ENCODE data around the gene PCDH9.

Gene PCDH9

DNA sequence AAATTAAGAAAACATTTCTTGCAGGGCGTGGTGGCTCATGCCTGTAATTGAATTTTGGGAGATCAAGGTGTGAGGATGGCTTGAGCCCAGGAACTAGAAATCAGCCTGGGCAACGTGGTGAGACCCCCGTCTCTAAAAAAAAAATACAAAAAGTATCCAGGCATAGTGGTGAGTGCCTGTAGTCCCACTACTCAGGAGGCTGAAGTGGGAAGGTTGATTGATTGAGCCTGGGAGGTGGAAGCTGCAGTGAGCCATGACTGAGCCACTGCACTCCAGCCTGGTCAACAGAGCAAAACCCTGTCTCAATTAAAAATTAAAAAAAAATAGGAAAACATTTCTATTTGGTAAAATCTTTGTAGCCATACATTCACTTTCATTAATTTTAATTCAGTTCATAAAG lies 526.5 kb downstream of the PCDH9 start:
- no peak for DNase-seq

DNA sequence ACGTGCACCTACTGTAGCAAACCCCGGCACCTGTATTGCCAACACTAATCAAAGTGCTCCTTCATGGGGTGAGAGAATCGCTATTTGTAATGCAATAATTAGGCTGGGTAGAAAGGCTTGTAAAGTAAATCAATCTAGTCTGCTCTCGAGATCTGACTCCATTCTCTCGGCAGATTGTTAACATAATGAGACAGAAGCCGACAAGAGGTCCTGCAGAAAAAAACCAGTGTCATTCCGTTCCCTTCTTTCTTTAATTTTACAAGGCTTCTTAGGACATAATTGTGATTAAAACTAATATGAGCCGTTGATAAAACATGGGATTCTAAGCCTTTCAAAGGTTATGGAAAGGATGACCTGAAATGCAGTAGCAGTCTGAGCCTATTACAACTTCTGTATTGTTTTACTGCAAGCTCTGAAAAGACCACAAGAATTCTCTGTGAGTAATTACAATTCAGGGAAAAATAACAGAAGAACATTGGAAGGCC lies 530.0 kb downstream of the PCDH9 start:
- DNase-seq: no peak

DNA sequence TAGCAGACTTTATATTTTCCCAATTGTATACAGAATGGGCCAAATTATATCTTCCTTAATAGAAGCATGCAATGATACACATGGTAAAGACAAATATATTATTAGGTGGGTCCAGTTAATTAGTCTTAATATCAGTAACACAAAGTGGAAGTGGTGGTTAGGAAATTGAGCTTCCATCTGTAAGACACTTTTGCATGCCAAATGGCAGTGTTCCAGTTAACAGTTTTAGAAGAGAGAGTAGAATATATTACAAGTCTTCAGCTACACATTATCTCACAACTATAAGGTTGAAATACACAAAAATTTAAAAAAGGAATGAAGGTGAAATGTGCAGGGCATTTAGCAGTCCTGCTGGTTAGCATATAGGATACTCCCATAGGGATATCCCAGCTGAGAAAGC lies 536.5 kb downstream of the PCDH9 start:
- no peak for DNase-seq

DNA sequence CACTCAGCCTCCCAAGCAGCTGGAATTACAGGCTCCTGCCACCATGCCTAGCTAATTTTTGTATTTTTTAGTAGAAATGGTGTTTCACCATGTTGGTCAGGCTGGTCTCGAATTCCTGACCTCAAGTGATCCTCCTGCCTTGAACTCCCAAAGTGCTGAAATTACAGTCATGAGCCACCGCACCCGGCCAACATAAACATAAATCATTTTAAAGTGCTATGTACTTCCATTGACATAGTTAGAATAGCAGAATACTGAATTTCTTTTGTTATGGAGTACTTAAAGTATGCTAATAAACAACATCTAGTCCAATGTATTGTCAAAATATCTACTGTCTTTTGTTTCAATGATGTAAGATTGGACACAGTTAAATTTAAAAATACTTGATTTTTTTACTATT lies 539.0 kb downstream of the PCDH9 start:
- no peak for DNase-seq

DNA sequence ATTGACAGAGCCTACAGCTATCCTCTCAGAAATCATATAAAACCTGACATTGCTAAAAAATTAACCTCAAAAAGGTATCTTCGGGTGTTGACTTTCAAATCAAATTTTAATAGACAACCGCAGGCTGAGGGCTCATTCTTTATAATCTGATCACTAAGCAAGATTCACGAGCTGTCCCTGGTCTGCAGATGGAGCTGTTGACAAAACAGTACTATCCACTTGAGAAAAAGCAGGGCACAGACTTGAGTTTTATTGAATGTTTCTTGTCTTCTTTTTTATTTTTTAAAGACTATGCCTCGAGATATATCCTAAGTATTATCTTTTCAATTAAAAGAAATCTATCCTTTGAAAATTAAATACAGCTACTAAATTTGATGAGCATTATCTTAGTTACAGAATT lies 540.5 kb downstream of the PCDH9 start:
- DNase-seq: no peak

DNA sequence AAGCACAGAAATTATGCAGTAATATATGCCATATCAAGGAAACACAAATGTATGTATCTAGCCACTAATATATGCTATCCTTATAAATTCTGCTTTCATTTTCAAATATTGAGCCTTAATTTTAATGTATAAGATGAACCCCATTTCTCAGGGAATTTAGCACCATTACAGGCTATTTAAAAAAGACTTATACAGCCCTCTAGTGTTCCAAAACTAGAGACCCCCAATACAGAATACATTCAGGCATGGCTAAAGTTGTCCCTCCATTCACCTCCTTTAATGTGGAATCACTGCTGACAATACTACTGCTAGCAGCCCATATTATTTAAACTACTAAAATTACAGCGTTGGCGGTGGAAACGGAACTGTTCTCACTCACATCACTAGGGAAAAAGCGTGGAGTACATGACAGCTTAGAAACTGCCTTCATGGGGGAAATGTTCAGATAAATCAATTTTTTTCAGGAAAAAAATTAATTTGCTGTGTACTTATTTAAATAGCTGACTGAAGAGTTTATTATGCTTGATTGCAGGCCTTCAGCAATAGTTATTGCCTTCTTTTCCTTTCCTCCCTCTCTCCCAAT lies 541.0 kb downstream of the PCDH9 start:
- DNase-seq: no peak

DNA sequence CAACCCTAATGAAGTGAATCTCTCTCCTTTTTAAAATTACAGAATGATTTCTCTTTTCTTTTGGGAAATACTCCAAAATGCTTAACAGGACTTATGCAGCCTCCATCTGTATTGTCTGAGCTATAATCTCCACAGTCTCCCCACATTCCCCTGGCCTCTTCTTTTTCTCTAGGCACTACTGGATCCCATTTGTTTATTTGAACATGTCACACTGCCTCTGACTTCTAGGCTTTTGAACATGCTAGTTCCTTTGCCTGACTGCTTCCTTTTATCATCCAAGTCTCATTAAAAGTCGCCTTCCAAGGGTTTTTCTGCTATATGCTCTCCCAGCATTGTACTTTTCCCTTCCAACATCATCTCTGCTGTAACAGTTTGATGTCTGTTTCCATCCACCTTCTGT lies 548.7 kb downstream of the PCDH9 start:
- no peak for DNase-seq

DNA sequence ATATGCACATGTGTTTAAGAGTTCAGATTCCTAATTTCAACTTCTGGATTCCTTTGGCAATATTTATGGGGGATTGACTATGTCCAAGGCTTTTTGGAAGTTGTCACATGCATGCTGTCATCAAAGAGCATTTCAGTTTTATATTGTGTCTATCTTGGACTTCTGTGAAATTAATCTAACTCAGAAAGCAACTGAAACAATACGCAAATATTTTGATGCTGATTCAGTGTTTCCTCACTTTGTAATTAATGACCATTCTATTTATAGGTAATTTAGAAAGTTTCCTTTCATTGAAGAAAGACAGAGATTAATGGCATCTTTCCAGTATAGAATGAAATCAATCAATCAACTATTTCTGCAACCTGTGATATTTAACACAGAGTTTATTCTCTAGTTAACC lies 550.1 kb downstream of the PCDH9 start:
- no peak for DNase-seq

DNA sequence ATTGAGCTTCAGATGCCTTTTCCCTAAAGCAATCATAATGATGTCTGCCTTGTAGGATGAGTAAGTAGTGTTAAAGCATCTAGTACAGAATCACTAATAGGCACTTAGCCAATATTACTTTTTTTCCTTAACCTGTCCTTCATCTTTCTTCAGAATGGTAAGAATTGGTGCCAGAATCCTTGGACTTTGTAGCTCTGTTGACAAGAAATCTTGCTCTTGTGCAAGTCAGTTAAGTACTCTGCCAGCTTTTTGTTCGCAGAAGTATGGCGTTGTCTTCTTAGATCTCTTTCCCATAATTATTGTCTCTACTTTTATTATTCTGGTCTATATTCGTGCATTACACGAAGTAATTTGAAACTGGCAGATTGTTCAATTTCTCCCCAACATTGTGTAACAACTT lies 554.5 kb downstream of the PCDH9 start:
- DNase-seq: no peak

DNA sequence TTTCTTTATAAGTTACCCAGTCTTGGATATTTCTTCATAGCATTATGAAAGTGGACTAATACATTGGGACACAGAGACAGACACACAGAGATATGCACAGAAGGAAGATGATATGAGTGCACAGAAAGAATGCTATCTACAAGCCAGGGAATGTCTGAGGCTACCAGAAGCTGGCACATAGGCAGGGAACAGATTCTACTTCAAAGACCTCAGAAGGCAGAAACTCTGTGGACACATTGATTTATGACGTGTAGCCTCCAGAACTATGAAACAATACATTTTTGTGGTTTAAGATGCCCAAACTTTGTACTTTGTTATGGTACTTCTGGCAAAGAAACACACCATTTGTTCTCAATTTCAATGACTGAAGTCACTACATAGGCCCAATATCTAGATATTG lies 556.7 kb downstream of the PCDH9 start:
- DNase-seq: no peak

DNA sequence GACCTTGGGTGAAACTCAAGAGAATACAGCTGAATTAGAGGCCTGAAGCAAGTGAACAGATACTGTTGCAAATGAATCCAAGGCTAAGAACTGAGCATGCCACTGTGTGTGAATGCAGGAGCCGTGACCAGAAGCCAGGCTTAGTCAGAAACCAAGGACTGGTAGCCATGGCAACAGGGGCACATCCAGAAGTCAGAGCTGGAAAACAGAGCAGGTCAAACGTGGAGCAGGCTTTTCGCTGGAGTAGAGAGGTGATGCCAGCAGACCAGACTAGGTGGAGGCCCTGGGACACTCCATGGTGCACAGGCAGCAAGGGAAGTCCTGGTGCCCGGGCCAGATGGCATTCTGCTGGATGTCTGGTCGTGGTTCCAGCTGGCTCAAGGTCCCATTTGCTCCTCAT lies 564.1 kb downstream of the PCDH9 start:
- peak; percentile 91 to 95 for DNase-seq

DNA sequence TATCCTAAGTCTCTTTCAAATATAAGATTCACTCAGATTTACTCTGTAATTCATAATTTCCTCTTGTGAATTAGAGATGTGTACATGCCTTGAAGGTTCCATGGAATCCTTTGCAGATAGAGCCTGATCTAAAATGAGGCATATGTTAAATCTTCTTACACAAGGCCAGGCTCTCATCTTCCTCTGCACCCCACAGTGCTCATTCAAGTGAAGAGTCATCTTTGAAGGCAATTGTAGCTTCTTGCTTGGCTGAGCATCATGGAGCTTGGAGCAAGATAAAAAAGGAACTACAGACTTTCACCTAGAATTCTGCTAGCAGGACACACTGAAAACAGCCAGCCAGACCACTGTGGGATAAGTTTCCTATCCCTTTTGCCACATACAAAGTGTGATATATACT lies 566.4 kb downstream of the PCDH9 start:
- DNase-seq: no peak

DNA sequence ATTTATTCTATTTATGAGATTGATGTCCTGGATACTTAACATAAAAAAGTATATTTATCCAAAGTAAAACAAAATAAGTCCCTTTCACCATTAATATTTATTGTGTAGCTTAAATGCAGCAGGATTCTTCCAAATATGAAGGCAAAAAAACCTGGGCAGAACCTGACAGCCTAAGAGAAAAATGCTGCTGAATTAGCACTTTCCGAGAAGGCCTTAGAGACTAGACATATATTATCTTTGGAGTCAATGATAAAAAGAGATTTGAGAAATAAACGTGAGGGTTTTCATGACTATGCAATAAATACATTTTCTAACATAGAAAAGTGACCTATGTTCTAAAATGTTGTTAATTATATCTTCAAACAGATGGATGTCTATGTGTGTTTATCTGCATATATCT lies 566.9 kb downstream of the PCDH9 start:
- DNase-seq: no peak

DNA sequence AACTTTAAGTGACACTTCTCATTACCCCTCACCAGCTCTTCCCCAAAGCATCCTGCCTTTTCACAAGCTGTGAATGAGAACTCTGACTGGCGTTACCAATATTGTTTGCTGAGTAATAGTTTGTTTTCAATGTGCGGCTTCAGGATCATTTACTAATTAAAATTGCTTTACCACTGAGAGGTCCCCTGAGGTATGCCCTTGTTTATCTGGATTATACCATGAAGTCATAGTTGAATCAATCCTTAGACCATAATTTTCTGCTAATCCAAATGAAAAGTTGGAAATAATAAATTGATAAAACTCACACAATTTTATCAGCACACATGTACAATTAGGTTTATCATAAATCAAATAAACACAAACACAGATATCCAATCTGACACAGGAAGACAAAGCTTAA lies 568.8 kb downstream of the PCDH9 start:
- no peak for DNase-seq

DNA sequence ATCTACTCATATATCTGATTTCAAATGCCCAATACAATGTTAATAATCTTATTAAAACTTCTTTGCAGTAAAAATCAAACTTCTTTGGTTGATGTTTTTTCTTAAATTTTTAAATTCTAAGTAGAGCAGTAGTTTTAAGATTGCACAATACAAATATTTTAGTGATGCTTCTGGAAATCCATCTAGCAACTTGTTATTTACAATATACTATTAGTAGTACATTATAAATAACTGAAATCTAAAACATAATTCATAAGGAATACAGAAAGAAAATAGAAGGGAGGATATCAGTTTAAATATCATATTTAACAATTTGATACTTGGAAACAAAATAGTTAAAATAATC lies 569.7 kb downstream of the PCDH9 start:
- no peak for DNase-seq

DNA sequence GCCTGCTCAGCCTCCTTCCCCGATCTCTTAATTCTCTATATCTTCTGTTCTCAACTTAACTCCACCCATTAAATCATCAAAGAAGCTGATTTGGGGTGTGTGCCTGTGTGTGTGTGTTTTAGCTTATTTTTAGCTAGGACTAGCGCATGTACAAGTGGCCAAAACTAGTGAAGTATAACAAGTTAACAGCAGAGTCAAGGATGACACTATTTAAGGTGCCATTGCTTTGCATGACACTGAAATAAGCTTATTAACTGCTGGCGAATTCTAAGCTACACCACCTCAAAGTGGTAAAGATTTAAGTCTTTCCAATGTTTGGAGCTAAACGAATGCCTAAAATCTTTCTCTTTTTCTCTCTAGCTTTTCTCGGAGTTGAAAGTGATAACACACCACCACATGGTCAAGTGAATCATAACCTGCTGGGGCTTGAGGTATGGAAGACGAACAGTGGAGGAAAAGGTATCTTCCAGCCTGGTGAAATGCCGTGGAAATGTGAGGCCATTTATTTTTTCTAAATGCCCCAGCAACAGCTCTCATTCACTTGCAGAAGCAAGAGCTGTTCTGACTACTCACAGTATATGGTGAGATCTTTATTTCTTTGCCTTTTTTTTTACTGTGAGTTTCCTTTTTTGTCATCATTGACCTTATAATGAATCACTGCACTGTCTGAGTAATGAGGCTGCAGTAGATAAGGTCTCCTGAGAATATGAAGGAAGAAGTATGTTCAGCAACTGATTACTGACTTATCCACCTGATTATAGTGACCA lies 570.3 kb downstream of the PCDH9 start:
- DNase-seq: no peak

DNA sequence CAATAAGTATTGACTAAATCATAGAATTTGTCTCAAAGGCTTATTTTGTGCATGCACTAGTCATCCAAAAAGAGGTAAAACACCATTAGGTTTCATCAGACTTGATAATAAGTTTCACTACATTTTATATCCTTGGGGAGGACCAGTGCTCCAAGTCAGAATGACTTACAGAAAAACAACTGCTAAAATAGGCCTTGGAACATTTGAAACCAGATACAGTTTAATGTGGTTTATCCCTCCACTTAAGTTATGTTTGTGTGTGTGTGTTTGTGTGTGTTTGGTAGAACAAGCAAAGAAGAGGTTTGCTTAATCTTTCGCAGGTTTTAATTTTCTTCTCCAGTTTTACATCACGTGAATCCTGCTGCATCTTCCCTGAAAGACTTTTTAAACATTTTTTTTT lies 570.9 kb downstream of the PCDH9 start:
- DNase-seq: no peak

DNA sequence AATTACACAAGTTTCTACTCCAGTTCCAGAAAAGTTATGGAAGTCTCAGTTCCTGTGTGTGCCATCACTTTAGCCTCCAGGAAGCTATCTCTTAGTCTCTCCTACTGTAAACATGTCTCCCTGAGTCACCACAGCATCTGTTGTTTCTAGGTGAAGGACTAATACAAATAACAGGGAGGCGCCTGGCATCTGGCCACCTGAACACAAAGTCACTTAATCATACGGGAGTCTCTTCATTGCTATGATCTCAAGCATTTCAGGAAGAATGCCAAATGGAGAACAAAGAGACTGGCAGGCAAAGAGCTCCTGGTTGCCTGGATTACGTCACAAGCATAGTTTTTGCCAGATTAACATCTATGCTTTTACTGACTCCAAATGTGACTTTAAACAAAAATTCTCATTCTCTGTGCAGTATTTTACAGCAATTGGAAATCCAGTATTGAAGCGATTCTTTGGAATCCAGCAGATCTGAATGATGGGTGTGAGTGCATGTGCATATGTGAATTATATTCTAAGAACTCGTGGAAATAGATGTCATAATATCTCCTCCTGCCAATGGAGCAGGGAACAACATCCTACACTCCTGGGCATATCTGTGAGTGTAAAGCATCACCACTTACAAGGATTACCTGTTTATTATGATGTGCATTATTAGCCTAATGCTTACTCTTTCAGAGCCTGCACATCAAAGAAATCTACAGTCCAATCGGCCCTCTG lies 572.8 kb downstream of the PCDH9 start:
- peak; percentile 20 to 50 for DNase-seq

DNA sequence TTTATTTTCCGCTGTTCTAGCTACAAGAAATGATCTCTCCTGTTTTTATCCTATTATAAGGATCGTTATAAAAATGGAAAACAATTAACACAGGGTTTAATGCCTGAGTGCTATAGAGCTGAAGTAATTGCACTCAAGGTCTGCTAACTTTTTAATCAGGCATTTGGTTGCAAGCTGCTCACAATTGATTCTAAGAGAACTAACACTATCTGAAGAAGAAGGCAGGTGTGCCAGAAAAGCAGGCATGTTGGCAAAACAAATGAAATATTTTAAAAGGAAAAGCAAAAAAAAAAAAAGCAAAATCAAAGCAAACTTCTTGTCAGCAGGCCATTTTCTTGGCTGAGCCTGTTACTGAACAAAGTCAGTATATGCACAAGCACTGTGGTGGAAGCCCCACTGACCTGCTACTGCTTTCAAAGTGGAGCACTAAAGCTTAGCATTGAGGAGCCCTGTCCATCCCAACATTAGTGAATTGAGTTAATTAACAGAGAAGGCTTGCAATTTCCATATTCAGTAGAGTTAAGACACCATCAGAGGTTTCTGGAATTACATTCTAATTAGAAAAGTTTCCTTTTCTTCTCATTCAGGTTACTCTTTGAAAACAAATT lies 574.2 kb downstream of the PCDH9 start:
- no peak for DNase-seq

DNA sequence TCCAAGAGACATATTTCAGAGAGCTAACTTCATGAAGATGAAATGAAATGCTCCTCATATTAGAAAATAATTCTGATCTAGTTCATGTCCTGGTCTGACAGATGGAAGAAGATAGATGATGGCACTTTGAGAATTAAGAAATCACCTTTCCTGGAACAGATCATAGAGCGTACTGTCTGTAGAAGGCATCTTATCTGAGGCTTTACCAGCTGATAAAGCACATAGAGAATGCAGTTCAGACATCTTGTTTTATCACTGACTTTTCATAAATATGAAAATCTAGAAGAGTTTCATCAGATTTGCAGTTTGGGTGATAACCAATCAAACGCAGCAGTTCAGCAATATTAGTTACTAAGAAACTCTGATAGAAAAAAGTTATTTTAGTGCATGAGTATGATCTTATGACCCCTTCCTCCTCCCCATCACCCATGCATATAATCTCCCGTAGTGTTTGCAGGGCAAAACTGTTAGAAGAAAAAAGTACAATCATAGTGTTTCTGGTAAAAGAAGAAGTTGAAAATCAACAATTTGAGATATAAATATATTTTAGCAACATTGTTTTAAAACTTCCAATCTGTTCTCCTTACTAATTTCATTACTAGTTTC lies 585.2 kb downstream of the PCDH9 start:
- no peak for DNase-seq

DNA sequence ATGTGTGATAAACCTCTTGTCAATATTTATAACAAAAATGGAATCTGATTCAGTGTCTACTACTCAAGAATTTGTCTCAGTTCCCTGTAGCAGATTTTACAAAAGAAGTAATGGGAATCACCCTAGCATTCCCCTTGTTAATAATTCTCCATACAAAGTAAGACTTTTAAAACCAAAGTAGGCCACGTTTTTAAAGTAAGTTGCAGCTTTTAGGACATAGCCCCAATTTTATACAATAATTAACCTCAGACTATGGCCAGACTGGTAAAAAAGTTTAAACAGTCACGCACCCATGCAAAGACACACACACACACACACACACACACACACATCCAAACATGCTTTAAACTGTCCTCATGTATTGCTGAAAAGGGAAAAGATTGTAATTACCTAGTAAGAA lies 589.9 kb downstream of the PCDH9 start:
- DNase-seq: no peak

DNA sequence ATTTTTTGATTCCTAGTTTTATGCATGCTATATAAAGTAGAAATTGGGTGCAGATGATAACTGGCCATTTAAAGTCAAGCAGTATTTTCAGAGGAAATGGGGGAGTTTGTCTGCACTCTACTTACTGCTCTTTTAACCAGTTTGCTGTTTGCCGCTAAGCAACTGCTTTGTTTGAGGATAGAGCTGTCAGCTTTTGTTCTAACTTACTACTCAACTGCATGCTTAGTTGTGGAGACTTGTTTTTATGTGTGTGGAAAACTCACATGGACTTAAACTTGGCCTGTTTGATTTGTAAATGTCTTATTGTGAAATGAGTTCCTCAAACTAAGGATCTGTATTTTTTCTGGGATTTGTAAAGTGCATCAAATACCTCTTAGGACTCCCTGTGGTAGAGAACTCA lies 591.1 kb downstream of the PCDH9 start:
- no peak for DNase-seq

DNA sequence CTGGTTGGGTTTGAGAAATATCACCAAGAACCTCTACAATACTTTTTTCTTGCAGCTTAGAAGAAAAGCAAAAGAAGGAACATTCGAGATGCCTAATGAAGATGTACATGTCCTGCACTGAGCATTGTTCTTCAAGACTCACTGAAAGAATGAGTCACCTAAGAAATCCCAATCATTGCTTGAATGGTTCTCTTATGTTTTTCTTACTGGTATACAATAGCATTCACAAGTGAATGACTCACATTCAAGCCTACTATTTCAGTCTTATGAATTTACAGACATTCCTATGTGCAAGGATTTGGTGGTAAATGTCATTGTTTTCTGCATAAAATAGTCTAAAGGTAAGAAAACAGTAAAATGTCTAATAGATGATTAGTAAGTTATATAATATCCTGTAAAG lies 594.6 kb downstream of the PCDH9 start:
- no peak for DNase-seq

DNA sequence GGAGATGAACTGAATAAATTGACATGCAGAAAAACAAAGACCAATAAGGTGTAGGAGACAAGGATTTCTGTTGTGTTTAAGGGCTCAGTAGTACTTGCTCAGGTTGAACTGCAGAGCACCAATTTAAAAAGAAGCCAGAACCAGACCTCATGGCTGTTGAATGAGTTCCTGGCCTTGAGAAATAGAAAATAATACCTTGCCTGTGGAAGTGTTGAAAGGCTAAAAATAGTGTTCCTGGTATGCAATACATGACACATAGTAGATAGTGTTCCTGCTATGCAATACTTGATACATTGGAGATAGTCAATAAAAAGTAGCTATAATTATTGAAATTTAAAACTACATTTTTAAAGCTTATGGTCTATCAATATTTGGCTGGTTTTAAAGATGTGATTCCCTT lies 595.8 kb downstream of the PCDH9 start:
- DNase-seq: no peak

Measured in cerebellar nuclear complex (tissue), 1 donor.